A549 (cell line): ENCODE measurements around the gene RAD51B. TPM values are rescaled to one million over a fixed set of nuclear protein-coding genes. Genes with fewer than 3 reads are reported as not detected.

Experiments
- ATAC-seq, 2 experiments: fragments of 200-7000 bp in 1 of 2; fragments of >200 bp in 1 of 2; cut with Nextera tagmentation in 1 of 2; cut with Tn5 transposase in 1 of 2; 3 replicates each; pipeline versions ENCODE4 v1.8.0 to v1.9.1; 2018 to 2020; ENCODE audit warnings: mild to moderate bottlenecking in 1 of 2, moderate library complexity in 1 of 2
- CTCF ChIA-PET: fragments of 300-600 bp; sonication (Branson Sonifier 250); formaldehyde crosslinking; extraction: SDS; loops from one replicate; lab custom pipeline; 2021; ENCODE audit warnings: antibody characterized with exemption, inconsistent platforms; lab: Yijun Ruan, JAX
- POLR2A ChIA-PET: fragments of 350-600 bp; formaldehyde crosslinking; extraction: SDS; loops from one replicate; lab custom pipeline; 2021; ENCODE audit warnings: antibody characterized with exemption, inconsistent platforms; lab: Yijun Ruan, JAX
- DNase-seq, 2 experiments: peaks; one replicate each; pipeline versions ENCODE4 v3.0.0 to v3.0.0-alpha.2; 2011 to 2016; ENCODE audit warnings: low read depth in 1 of 2, low spot score in 1 of 2
- FAIRE-seq: peaks from 2 replicates; lab custom pipeline; 2011; peaks lifted over from hg19 to GRCh38; lab: Jason Lieb, UNC
- H3K27ac ChIP-seq, 2 experiments: fragments of >200 bp; sonication (Bioruptor Twin); formaldehyde crosslinking; 3 replicates each; pipeline ENCODE4 v1.5.1; 2016 to 2017
- H3K4me1 ChIP-seq: fragments of >200 bp; sonication (Bioruptor Twin); formaldehyde crosslinking; 3 replicates; pipeline ENCODE4 v1.6.1; 2016
- H3K4me2 ChIP-seq: fragments of >200 bp; sonication (Bioruptor Twin); formaldehyde crosslinking; 3 replicates; pipeline ENCODE4 v1.6.1; 2016
- H3K4me3 ChIP-seq: fragments of >200 bp; sonication (Bioruptor Twin); formaldehyde crosslinking; 3 replicates; pipeline ENCODE4 v1.5.1; 2016
- H3K9me3 ChIP-seq: fragments of >200 bp; sonication (Bioruptor Twin); formaldehyde crosslinking; 3 replicates; pipeline ENCODE4 v1.6.1; 2016
- ATOH8 ChIP-seq: fragments of 250-450 bp; sonication (Bioruptor Pico); IDR thresholded peaks from 2 replicates; pipeline ENCODE4 v1.5.0; 2020; ENCODE audit warnings: low read depth, mild to moderate bottlenecking, moderate library complexity
- CBX2 ChIP-seq: fragments of 200-600 bp; sonication (generic); IDR thresholded peaks from 2 replicates; pipeline ENCODE4 v1.6.1; 2016; ENCODE audit warnings: low read depth, mild to moderate bottlenecking, borderline replicate concordance
- CHD2 ChIP-seq: fragments of 150-350 bp; IDR thresholded peaks from 2 replicates; pipeline ENCODE4 v1.6.1; 2014; ENCODE audit warnings: low read length; ENCODE audit not compliant: partially characterized antibody
- E2F6 ChIP-seq: IDR thresholded peaks from 2 replicates; pipeline ENCODE4 v1.6.1; 2012; ENCODE audit warnings: low read depth, borderline replicate concordance
- EHF ChIP-seq: fragments of 250-450 bp; sonication (Bioruptor Pico); IDR thresholded peaks from 2 replicates; pipeline ENCODE4 v1.5.0; 2020; ENCODE audit warnings: mild to moderate bottlenecking
- ELK1 ChIP-seq: fragments of 150-350 bp; IDR thresholded peaks from 2 replicates; pipeline ENCODE4 v1.6.1; 2014; ENCODE audit warnings: low read depth, mild to moderate bottlenecking, low read length
- ESRRA ChIP-seq: fragments of 150-350 bp; IDR thresholded peaks from 2 replicates; pipeline ENCODE4 v1.6.1; 2014; ENCODE audit warnings: mild to moderate bottlenecking, low read length, borderline replicate concordance
- FOSB ChIP-seq: fragments of 250-450 bp; sonication (Bioruptor Pico); IDR thresholded peaks from 2 replicates; pipeline ENCODE4 v1.5.0; 2020; ENCODE audit warnings: mild to moderate bottlenecking, moderate library complexity
- FOSL2 ChIP-seq, 2 experiments: fragments of 450-650 bp in 1 of 2; fragments of >200 bp in 1 of 2; sonication (Bioruptor Twin) in 1 of 2; formaldehyde crosslinking; IDR thresholded peaks; 2 replicates each; pipeline versions ENCODE4 v1.5.0 to v1.6.1; 2016 to 2020; ENCODE audit warnings: mild to moderate bottlenecking in 1 of 2, moderate library complexity in 1 of 2
- FOXS1 ChIP-seq: fragments of 250-450 bp; sonication (Bioruptor Pico); IDR thresholded peaks from 2 replicates; pipeline ENCODE4 v1.5.0; 2020; ENCODE audit warnings: mild to moderate bottlenecking, moderate library complexity
- HOXB5 ChIP-seq: fragments of 250-450 bp; sonication (Bioruptor Pico); IDR thresholded peaks from 2 replicates; pipeline ENCODE4 v1.5.0; 2020; ENCODE audit warnings: mild to moderate bottlenecking, moderate library complexity
- JUNB ChIP-seq: fragments of >200 bp; sonication (Bioruptor Twin); formaldehyde crosslinking; IDR thresholded peaks from 2 replicates; pipeline ENCODE4 v1.6.1; 2016
- MYC ChIP-seq: IDR thresholded peaks from 2 replicates; pipeline ENCODE4 v1.6.1; 2012; ENCODE audit warnings: mild to moderate bottlenecking, inconsistent platforms, low read length, improper control_type of control experiment, borderline replicate concordance
- RARB ChIP-seq: fragments of 250-450 bp; sonication (Bioruptor Pico); IDR thresholded peaks from 2 replicates; pipeline ENCODE4 v1.8.0; 2021; ENCODE audit warnings: mild to moderate bottlenecking, moderate library complexity
- REST ChIP-seq: fragments of 200-600 bp; sonication (generic); IDR thresholded peaks from 2 replicates; pipeline ENCODE4 v1.6.1; 2016; ENCODE audit warnings: antibody characterized with exemption, mild to moderate bottlenecking, moderate library complexity
- WGBS: methylation state at CpG from one replicate; pipeline ENCODE4 v1.1.6; 2017; ENCODE audit errors: missing lambda C conversion rate; 5-methylcytosine and 5-hydroxymethylcytosine counted together
- polyA plus RNA-seq, 4 experiments: library from polyadenylated mRNA; depleted of rRNA in 3 of 4; stranded (reverse); fragments of >200 nt; fragmentation: RNase III in 1 of 4; extraction: RNeasy Plus Mini Kit Qiagen cat#74134 plus additional on column Dnase treatment in 1 of 4; gene quantifications; 2 replicates in 3 of 4; 3 replicates in 1 of 4; pipeline ENCODE4 v1.2.3, GENCODE V29; 2011 to 2017

Gene RAD51B
- polyA plus RNA-seq, 2 of the 4 experiments (the other 2 are of a cell fraction), result 7.2 to 10.8 TPM

GRCh38 chr14:68636597-68636996, 817.0 kb downstream of the RAD51B start:
- CTCF ChIA-PET, result interaction anchor here (1.5 kb wide), 1 partner anchor 24 kb away, joined by 5 read pairs; no protein-coding TSS in a partner anchor
- Histone ChIP-seq H3K9me3 (peaks cover 7% of the 10 kb centered on the region; the same call in 2 of the 3 replicates), H3K4me1 (peaks cover 13% of the 10 kb centered on the region; the same call in 2 of the 3 replicates), H3K4me2 (no peak overlapping the region), H3K27ac (peak overlapping the region in 1 of 2 experiments; percentile 41; a peak in 1 of 6 replicates), H3K4me3 (no peak overlapping the region)
- POLR2A ChIA-PET, result no interaction called here
- ATAC-seq, result no peak
- TF ChIP-seq ELK1, result no peak
- no peak for TF ChIP-seq EHF
- no peak for TF ChIP-seq FOSB
- TF ChIP-seq FOSL2 (IDR thresholded peaks at IDR 0.05), result no peak
- TF ChIP-seq FOSL2 (CRISPR knock-in tag; IDR thresholded peaks at IDR 0.05), result no peak
- TF ChIP-seq MYC, result no peak
- FAIRE-seq, result no peak
- 85% methylated on average over 5 of the region's 5 CpGs for WGBS
- DNase-seq, result no peak

- no peak for TF ChIP-seq ESRRA
- no peak for TF ChIP-seq FOXS1 (CRISPR knock-in tag)
- no peak for TF ChIP-seq E2F6
- TF ChIP-seq ATOH8 (CRISPR knock-in tag), result no peak
- no peak for TF ChIP-seq CBX2
- TF ChIP-seq RARB (CRISPR knock-in tag), result no peak
- TF ChIP-seq CHD2, result no peak
- no peak for TF ChIP-seq HOXB5 (CRISPR knock-in tag)
- TF ChIP-seq REST, result no peak
- TF ChIP-seq JUNB, result no peak
- TF ChIP-seq, all 56 proteins: peak for 0
- ChIA-PET CTCF (interaction anchor here (0.7 to 1.5 kb wide), 3 partner anchors 16 to 63 kb away, joined by 3 to 5 read pairs (median 3); no protein-coding TSS in a partner anchor), POLR2A (interaction anchor here (1.1 kb wide), 1 partner anchor 45 kb away, joined by 4 read pairs; no protein-coding TSS in a partner anchor)
- FAIRE-seq (no peak), ATAC-seq (no peak), DNase-seq (no peak)
- peaks cover 13% of the 10 kb centered on the region; the same call in 2 of the 3 replicates for H3K4me1 ChIP-seq
- 84% methylated on average over 13 of the region's 13 CpGs for WGBS
- H3K27ac ChIP-seq, result peak overlapping the region; percentile 36 to 63; a peak in 4 of 6 replicates
- no peak overlapping the region for H3K4me3 ChIP-seq
- H3K4me2 ChIP-seq, result no peak overlapping the region
- peaks cover 9% of the 10 kb centered on the region; the same call in 2 of the 3 replicates for H3K9me3 ChIP-seq
Measured at GRCh38 chr14:68637106-68638021, 817.8 kb downstream of the RAD51B start.
